Activated naive CD4-positive, alpha-beta T cell treated with anti-CD3 and anti-CD28 coated beads for 36 hours (primary cell): ENCODE measurements around the gene SPEN. TPM values are rescaled to one million over a fixed set of nuclear protein-coding genes. Genes with fewer than 3 reads are reported as not detected.
A peak's percentile ranks its signal among the peaks of the same experiment; 100 is the strongest.

ENCODE experiments used
- CTCF ChIA-PET: fragments of 350-600 bp; sonication (Branson Sonifier 250); formaldehyde crosslinking; loops from one replicate; lab custom pipeline; 2021; ENCODE audit warnings: antibody characterized with exemption; lab: Charles Lee
- DNase-seq: peaks from one replicate; pipeline ENCODE4 v3.0.0-alpha.2; 2020
- H3K27ac Mint-ChIP-seq: one replicate; pipeline ENCODE4 v1.8.0; 2021; ENCODE audit warnings: mild to moderate bottlenecking, mixed read lengths
- H3K27me3 Mint-ChIP-seq: one replicate; pipeline ENCODE4 v1.8.0; 2021; ENCODE audit warnings: low read depth, mixed read lengths
- H3K36me3 Mint-ChIP-seq: one replicate; pipeline ENCODE4 v1.8.0; 2021; ENCODE audit warnings: low read depth, mixed read lengths
- H3K4me1 Mint-ChIP-seq: one replicate; pipeline ENCODE4 v1.8.0; 2021; ENCODE audit warnings: low read depth, mixed read lengths
- H3K4me3 Mint-ChIP-seq: one replicate; pipeline ENCODE4 v1.8.0; 2021; ENCODE audit warnings: mild to moderate bottlenecking, moderate library complexity, mixed read lengths
- H3K9me3 Mint-ChIP-seq: one replicate; pipeline ENCODE4 v1.8.0; 2021; ENCODE audit warnings: mixed read lengths
- intact Hi-C: fragments of 100-400 bp; cut with micrococcal nuclease; formaldehyde crosslinking; loops from one replicate; pipeline ENCODE4 v1.15.1; 2023
- total RNA-seq, 2 experiments: library from RNA; stranded (reverse); gene quantifications; one replicate each; pipeline ENCODE4 v1.2.3, GENCODE V29; 2021

The SPEN gene
- total RNA-seq, 2 experiments from 2014 or later: 30.7 to 33.7 TPM

GRCh38 chr1:15949453-15950245, 102.1 kb downstream of the SPEN start:
- H3K9me3 Mint-ChIP-seq: no peaks in the 10 kb centered on the region
- H3K27ac Mint-ChIP-seq: peak overlapping the region; percentile 95
- peaks cover 14% of the 10 kb centered on the region for H3K36me3 Mint-ChIP-seq
- H3K4me1 Mint-ChIP-seq: peaks cover 72% of the 10 kb centered on the region
- CTCF ChIA-PET: interaction anchor here (0.9 to 1.6 kb wide), 4 partner anchors 8 to 58 kb away, joined by 3 to 5 read pairs (median 4); no protein-coding TSS in a partner anchor
- H3K27me3 Mint-ChIP-seq: no peaks in the 10 kb centered on the region
- H3K4me3 Mint-ChIP-seq: peak overlapping the region; percentile 16
- peak; percentile 80 for DNase-seq
- intact Hi-C loops: loop anchor here (2.0 kb wide), 1 partner anchor 31 kb away; no protein-coding TSS in a partner anchor

- H3K4me1 Mint-ChIP-seq: peaks cover 76% of the 10 kb centered on the region
- H3K9me3 Mint-ChIP-seq: no peaks in the 10 kb centered on the region
- H3K36me3 Mint-ChIP-seq: peaks cover 12% of the 10 kb centered on the region
- peak; percentile 54 for DNase-seq
- intact Hi-C loops: loop anchor here (2.0 kb wide), 1 partner anchor 32 kb away; no protein-coding TSS in a partner anchor
- no peak overlapping the region for H3K4me3 Mint-ChIP-seq
- CTCF ChIA-PET: interaction anchor here (0.9 to 1.6 kb wide), 3 partner anchors 9 to 57 kb away, joined by 3 to 5 read pairs (median 4); no protein-coding TSS in a partner anchor
- peak overlapping the region; percentile 95 for H3K27ac Mint-ChIP-seq
- H3K27me3 Mint-ChIP-seq: no peaks in the 10 kb centered on the region
These were observed 102.8 kb downstream of the SPEN start for GRCh38 chr1:15950302-15950701.

GRCh38 chr1:15950763-15951295, 103.3 kb downstream of the SPEN start:
- DNase-seq: peak; percentile 90
- Mint-ChIP-seq H3K36me3 (peaks cover 12% of the 10 kb centered on the region), H3K9me3 (no peaks in the 10 kb centered on the region), H3K27ac (peak overlapping the region; percentile 95), H3K4me3 (peak overlapping the region; percentile 48), H3K4me1 (peaks cover 81% of the 10 kb centered on the region), H3K27me3 (no peaks in the 10 kb centered on the region)
- CTCF ChIA-PET: interaction anchor here (0.8 to 1.8 kb wide), 7 partner anchors 8 to 138 kb away, joined by 3 to 6 read pairs (median 4); partner anchors contain the start of gene ZBTB17
- intact Hi-C loops: loop anchor here (1.0 to 2.0 kb wide), 2 partner anchors 15 to 32 kb away; no protein-coding TSS in a partner anchor

GRCh38 chr1:15951341-15952153, 104.0 kb downstream of the SPEN start:
- CTCF ChIA-PET: interaction anchor here (0.8 to 1.8 kb wide), 7 partner anchors 14 to 138 kb away, joined by 3 to 6 read pairs (median 3); partner anchors contain the start of gene ZBTB17
- DNase-seq: peak; percentile 49
- H3K4me1 Mint-ChIP-seq: peaks cover 88% of the 10 kb centered on the region
- no peaks in the 10 kb centered on the region for H3K27me3 Mint-ChIP-seq
- peak overlapping the region; percentile 95 for H3K27ac Mint-ChIP-seq
- intact Hi-C loops: loop anchor here (1.0 to 2.0 kb wide), 2 partner anchors 15 to 33 kb away; no protein-coding TSS in a partner anchor
- peak overlapping the region; percentile 48 for H3K4me3 Mint-ChIP-seq
- H3K36me3 Mint-ChIP-seq: peaks cover 12% of the 10 kb centered on the region
- H3K9me3 Mint-ChIP-seq: no peaks in the 10 kb centered on the region

- peak; percentile 59 for DNase-seq
- peaks cover 95% of the 10 kb centered on the region for H3K4me1 Mint-ChIP-seq
- no peaks in the 10 kb centered on the region for H3K9me3 Mint-ChIP-seq
- intact Hi-C loops: no loop called here
- H3K27me3 Mint-ChIP-seq: no peaks in the 10 kb centered on the region
- H3K36me3 Mint-ChIP-seq: peaks cover 11% of the 10 kb centered on the region
- no peak overlapping the region for H3K4me3 Mint-ChIP-seq
- CTCF ChIA-PET: interaction anchor here (1.2 to 1.8 kb wide), 4 partner anchors 13 to 137 kb away, joined by 3 to 6 read pairs (median 6); no protein-coding TSS in a partner anchor
- H3K27ac Mint-ChIP-seq: peak overlapping the region; percentile 95
These were observed 105.1 kb downstream of the SPEN start for GRCh38 chr1:15952317-15953258.

GRCh38 chr1:15953294-15953771, 105.8 kb downstream of the SPEN start:
- Mint-ChIP-seq H3K27me3 (no peaks in the 10 kb centered on the region), H3K36me3 (peaks cover 11% of the 10 kb centered on the region), H3K4me1 (peaks cover 95% of the 10 kb centered on the region), H3K4me3 (no peak overlapping the region), H3K27ac (peak overlapping the region; percentile 61), H3K9me3 (no peaks in the 10 kb centered on the region)
- no peak for DNase-seq
- intact Hi-C loops: no loop called here
- CTCF ChIA-PET: no interaction called here

- peaks cover 11% of the 10 kb centered on the region for H3K36me3 Mint-ChIP-seq
- no peak for DNase-seq
- H3K9me3 Mint-ChIP-seq: no peaks in the 10 kb centered on the region
- H3K27ac Mint-ChIP-seq: peak overlapping the region; percentile 61
- H3K4me1 Mint-ChIP-seq: peaks cover 95% of the 10 kb centered on the region
- no peaks in the 10 kb centered on the region for H3K27me3 Mint-ChIP-seq
- CTCF ChIA-PET: no interaction called here
- intact Hi-C loops: no loop called here
- no peak overlapping the region for H3K4me3 Mint-ChIP-seq
These were observed 106.3 kb downstream of the SPEN start for GRCh38 chr1:15953791-15954241.

GRCh38 chr1:15954316-15954715, 106.8 kb downstream of the SPEN start:
- Mint-ChIP-seq H3K27me3 (no peaks in the 10 kb centered on the region), H3K4me1 (peaks cover 95% of the 10 kb centered on the region), H3K36me3 (peaks cover 8% of the 10 kb centered on the region), H3K9me3 (no peaks in the 10 kb centered on the region), H3K27ac (peak overlapping the region; percentile 8), H3K4me3 (no peak overlapping the region)
- CTCF ChIA-PET: no interaction called here
- intact Hi-C loops: no loop called here
- DNase-seq: no peak

- DNase-seq: no peak
- Mint-ChIP-seq H3K9me3 (no peaks in the 10 kb centered on the region), H3K4me1 (peaks cover 95% of the 10 kb centered on the region), H3K36me3 (peaks cover 8% of the 10 kb centered on the region), H3K4me3 (no peak overlapping the region), H3K27me3 (no peaks in the 10 kb centered on the region), H3K27ac (peak overlapping the region; percentile 66)
- CTCF ChIA-PET: interaction anchor here (0.6 kb wide), 2 partner anchors 49 to 143 kb away, joined by 3 to 4 read pairs; no protein-coding TSS in a partner anchor
- intact Hi-C loops: no loop called here
These were observed 108.0 kb downstream of the SPEN start for GRCh38 chr1:15955552-15955951.

GRCh38 chr1:15956150-15956549, 108.6 kb downstream of the SPEN start:
- CTCF ChIA-PET: interaction anchor here (0.6 to 1.1 kb wide), 2 partner anchors 48 to 169 kb away, joined by 4 read pairs; no protein-coding TSS in a partner anchor
- Mint-ChIP-seq H3K27me3 (no peaks in the 10 kb centered on the region), H3K9me3 (no peaks in the 10 kb centered on the region), H3K36me3 (peaks cover 8% of the 10 kb centered on the region), H3K27ac (peak overlapping the region; percentile 66), H3K4me3 (no peak overlapping the region), H3K4me1 (peaks cover 95% of the 10 kb centered on the region)
- DNase-seq: no peak
- intact Hi-C loops: loop anchor here (1.0 kb wide), 1 partner anchor 10 kb away; no protein-coding TSS in a partner anchor
